Measurements from ENCODE around the gene SPPL2A. TPM values are rescaled to one million over a fixed set of nuclear protein-coding genes. Genes with fewer than 3 reads are reported as not detected.

SPPL2A gene
- polyA plus RNA-seq, 1 of the 3 experiments (the other 2 are of a cell fraction), result 21.6 TPM

DNA sequence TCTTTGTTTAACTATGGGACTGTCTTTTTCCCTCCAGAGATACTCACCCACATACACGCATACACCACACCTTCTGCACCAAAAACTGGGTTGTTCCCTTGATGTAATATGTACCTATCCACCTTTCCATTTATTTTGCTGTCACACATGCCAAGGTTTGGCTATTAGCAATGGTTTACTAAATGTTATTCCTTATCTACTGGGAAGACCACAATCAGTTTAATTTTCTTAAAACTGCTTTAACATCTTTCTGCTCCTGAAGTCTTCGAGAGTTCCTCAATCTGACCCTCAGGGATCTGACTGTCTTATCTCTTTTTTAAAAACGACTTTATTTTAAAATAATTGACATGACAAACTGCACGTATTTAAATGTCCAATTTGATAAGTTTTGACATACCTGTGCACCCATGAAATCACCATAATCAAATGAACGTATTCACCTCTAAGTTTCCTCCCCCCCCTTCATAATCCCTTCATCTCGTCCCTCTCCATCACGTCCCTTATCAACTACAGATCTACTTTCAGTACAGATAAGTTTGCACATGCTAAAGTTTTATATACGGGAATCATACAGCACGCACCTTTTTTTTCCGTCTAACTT, 78.1 kb downstream of the SPPL2A start:
- Histone ChIP-seq H4K20me1 (ENCODE audit: insufficient read depth) (peaks cover 24% of the 10 kb centered on the region; the same call in 1 of the 2 replicates), H3K4me3 (ENCODE audit: low read depth in 2 of 2, low read length in 1 of 2) (peak overlapping the region; percentile 72 to 90), H3K4me2 (peak overlapping the region; percentile 89), H3K9ac (peak overlapping the region; percentile 91), H2AFZ (ENCODE audit: low read depth) (peak overlapping the region; percentile 97), H3K27me3 (ENCODE audit: insufficient read depth) (no peaks in the 10 kb centered on the region), H3K79me2 (ENCODE audit: insufficient read depth) (peaks cover 40% of the 10 kb centered on the region), H3K36me3 (replicated peaks in 1 of 2; ENCODE audit: control insufficient read depth in 1 of 2, insufficient read depth in 2 of 2, low read length in 1 of 2) (peaks cover 0 to 13% of the 10 kb centered on the region in 2 experiments), H3K9me3 (no peaks in the 10 kb centered on the region), H3K27ac (ENCODE audit: low read depth in 2 of 2, low read length in 1 of 2) (peak overlapping the region; percentile 86 to 92), H3F3A (replicated peaks; ENCODE audit: insufficient read depth) (peaks cover 14% of the 10 kb centered on the region), H3K9me2 (no peaks in the 10 kb centered on the region), H3K4me1 (ENCODE audit: control insufficient read depth in 1 of 2, insufficient read depth in 2 of 2, low read depth in 1 of 2, low read length in 1 of 2) (peaks cover 6 to 15% of the 10 kb centered on the region in 2 experiments; a peak in 2 of 4 replicates)
- CTCF ChIA-PET, result interaction anchor here (3.6 kb wide), 1 partner anchor 189 kb away, joined by 10 read pairs; no protein-coding TSS in a partner anchor
- 61% methylated on average over 10 of the region's 10 CpGs for WGBS (ENCODE audit: low lambda C conversion rate)
- POLR2A ChIA-PET, result no interaction called here
- TF ChIP-seq TEAD4 (IDR thresholded peaks at IDR 0.05; ENCODE audit: borderline replicate concordance, insufficient read depth) (no peak), SMC3 (IDR thresholded peaks at IDR 0.05; ENCODE audit: low read depth, low read length) (no peak), FOXM1 (IDR thresholded peaks at IDR 0.05; ENCODE audit: low read depth) (no peak), CHD2 (IDR thresholded peaks at IDR 0.05; ENCODE audit: low read length, partially characterized antibody) (no peak), JUND (IDR thresholded peaks at IDR 0.05) (no peak)
- TF ChIP-seq, protein P1, sequence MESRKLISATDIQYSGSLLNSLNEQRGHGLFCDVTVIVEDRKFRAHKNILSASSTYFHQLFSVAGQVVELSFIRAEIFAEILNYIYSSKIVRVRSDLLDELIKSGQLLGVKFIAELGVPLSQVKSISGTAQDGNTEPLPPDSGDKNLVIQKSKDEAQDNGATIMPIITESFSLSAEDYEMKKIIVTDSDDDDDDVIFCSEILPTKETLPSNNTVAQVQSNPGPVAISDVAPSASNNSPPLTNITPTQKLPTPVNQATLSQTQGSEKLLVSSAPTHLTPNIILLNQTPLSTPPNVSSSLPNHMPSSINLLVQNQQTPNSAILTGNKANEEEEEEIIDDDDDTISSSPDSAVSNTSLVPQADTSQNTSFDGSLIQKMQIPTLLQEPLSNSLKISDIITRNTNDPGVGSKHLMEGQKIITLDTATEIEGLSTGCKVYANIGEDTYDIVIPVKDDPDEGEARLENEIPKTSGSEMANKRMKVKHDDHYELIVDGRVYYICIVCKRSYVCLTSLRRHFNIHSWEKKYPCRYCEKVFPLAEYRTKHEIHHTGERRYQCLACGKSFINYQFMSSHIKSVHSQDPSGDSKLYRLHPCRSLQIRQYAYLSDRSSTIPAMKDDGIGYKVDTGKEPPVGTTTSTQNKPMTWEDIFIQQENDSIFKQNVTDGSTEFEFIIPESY (IDR thresholded peaks at IDR 0.05; ENCODE audit: borderline replicate concordance, low read depth), result no peak
- TF ChIP-seq, protein P2, sequence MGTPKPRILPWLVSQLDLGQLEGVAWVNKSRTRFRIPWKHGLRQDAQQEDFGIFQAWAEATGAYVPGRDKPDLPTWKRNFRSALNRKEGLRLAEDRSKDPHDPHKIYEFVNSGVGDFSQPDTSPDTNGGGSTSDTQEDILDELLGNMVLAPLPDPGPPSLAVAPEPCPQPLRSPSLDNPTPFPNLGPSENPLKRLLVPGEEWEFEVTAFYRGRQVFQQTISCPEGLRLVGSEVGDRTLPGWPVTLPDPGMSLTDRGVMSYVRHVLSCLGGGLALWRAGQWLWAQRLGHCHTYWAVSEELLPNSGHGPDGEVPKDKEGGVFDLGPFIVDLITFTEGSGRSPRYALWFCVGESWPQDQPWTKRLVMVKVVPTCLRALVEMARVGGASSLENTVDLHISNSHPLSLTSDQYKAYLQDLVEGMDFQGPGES (IDR thresholded peaks at IDR 0.05; ENCODE audit: low read depth, low read length), result no peak
- TF ChIP-seq, protein P3, sequence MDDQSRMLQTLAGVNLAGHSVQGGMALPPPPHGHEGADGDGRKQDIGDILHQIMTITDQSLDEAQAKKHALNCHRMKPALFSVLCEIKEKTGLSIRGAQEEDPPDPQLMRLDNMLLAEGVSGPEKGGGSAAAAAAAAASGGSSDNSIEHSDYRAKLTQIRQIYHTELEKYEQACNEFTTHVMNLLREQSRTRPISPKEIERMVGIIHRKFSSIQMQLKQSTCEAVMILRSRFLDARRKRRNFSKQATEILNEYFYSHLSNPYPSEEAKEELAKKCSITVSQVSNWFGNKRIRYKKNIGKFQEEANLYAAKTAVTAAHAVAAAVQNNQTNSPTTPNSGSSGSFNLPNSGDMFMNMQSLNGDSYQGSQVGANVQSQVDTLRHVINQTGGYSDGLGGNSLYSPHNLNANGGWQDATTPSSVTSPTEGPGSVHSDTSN (IDR thresholded peaks at IDR 0.05), result no peak
- no peak for DNase-seq

DNA sequence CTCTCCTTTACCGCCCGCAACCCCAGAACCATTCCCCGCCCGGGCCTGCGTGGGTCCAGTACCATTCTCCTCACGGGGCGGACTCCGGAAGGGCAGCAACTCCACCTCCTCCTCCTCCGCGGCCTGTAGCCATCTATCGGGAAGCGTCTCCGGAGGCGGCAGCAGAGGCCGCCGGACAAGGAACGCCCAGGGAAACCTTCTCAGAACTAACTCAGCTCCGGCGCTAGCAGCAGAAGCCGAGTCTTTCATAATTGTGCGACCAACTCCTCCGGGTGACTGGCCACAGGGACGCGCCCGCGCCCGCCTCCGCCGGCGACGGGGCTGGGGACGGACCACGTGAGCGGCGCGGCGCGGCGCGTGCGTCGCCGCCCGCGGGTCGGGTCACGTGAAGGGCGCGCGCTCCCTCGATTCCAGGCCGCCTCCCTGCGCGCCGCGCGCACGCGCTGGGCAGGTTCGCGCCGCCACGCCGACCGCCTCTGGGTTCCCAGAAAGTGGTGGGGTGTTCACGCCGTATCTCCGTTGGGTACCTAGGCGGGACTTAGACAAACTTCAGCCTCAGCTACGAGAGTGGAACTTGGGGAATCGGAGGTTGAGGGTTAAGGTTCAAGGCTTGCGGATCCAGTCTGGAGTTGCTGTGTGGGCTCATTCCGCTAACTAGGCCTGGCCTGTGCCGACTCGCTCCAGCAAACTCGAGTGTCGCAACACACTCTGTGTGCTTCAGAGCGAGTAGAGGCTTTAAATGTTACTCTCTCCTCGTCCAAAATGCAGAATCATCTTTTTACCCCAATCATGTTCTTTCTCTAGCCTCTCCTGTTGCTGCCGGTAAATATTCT, 78.8 kb downstream of the SPPL2A start, which contains the start of gene TRPM7:
Gene TRPM7 (minus strand): TSS at position 329 of the 833 bp plus-strand sequence. CDS start 264 bp downstream, at position 65.
- Histone ChIP-seq H3K36me3 (replicated peaks in 1 of 2; ENCODE audit: control insufficient read depth in 1 of 2, insufficient read depth in 2 of 2, low read length in 1 of 2) (peaks cover 0 to 13% of the 10 kb centered on the region in 2 experiments), H3K9ac (peak within 1 kb of the TSS; percentile 91), H3K9me3 (no peaks in the 10 kb centered on the region), H4K20me1 (ENCODE audit: insufficient read depth) (peaks cover 24% of the 10 kb centered on the region; the same call in 1 of the 2 replicates), H3K27me3 (ENCODE audit: insufficient read depth) (no peaks in the 10 kb centered on the region), H2AFZ (ENCODE audit: low read depth) (peak within 1 kb of the TSS; percentile 97), H3K9me2 (no peaks in the 10 kb centered on the region), H3K4me3 (ENCODE audit: low read depth in 2 of 2, low read length in 1 of 2) (peak within 1 kb of the TSS; percentile 72 to 90), H3K27ac (ENCODE audit: low read depth in 2 of 2, low read length in 1 of 2) (peak within 1 kb of the TSS; percentile 86 to 92), H3F3A (replicated peaks; ENCODE audit: insufficient read depth) (peaks cover 10% of the 10 kb centered on the region), H3K4me1 (ENCODE audit: control insufficient read depth in 1 of 2, insufficient read depth in 2 of 2, low read depth in 1 of 2, low read length in 1 of 2) (peaks cover 6 to 15% of the 10 kb centered on the region in 2 experiments; a peak in 2 of 4 replicates), H3K4me2 (peak within 1 kb of the TSS; percentile 89), H3K79me2 (ENCODE audit: insufficient read depth) (peaks cover 47% of the 10 kb centered on the region)
- 4% methylated on average over 13 of the region's 80 CpGs for WGBS (ENCODE audit: low lambda C conversion rate)
- ChIA-PET CTCF (interaction anchor here (0.6 to 3.6 kb wide), 3 partner anchors 75 to 222 kb away, joined by 3 to 10 read pairs (median 3); no protein-coding TSS in a partner anchor), POLR2A (no interaction called here)
- DNase-seq, result peak; percentile 95
- TF ChIP-seq EP300 (IDR thresholded peaks at IDR 0.05; ENCODE audit: borderline replicate concordance in 1 of 2, low read depth in 1 of 2, low read length in 1 of 2), result no peak
- TF ChIP-seq, protein P4, sequence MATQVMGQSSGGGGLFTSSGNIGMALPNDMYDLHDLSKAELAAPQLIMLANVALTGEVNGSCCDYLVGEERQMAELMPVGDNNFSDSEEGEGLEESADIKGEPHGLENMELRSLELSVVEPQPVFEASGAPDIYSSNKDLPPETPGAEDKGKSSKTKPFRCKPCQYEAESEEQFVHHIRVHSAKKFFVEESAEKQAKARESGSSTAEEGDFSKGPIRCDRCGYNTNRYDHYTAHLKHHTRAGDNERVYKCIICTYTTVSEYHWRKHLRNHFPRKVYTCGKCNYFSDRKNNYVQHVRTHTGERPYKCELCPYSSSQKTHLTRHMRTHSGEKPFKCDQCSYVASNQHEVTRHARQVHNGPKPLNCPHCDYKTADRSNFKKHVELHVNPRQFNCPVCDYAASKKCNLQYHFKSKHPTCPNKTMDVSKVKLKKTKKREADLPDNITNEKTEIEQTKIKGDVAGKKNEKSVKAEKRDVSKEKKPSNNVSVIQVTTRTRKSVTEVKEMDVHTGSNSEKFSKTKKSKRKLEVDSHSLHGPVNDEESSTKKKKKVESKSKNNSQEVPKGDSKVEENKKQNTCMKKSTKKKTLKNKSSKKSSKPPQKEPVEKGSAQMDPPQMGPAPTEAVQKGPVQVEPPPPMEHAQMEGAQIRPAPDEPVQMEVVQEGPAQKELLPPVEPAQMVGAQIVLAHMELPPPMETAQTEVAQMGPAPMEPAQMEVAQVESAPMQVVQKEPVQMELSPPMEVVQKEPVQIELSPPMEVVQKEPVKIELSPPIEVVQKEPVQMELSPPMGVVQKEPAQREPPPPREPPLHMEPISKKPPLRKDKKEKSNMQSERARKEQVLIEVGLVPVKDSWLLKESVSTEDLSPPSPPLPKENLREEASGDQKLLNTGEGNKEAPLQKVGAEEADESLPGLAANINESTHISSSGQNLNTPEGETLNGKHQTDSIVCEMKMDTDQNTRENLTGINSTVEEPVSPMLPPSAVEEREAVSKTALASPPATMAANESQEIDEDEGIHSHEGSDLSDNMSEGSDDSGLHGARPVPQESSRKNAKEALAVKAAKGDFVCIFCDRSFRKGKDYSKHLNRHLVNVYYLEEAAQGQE (IDR thresholded peaks at IDR 0.05; ENCODE audit: low read depth, low read length), result no peak
- TF ChIP-seq ELF1 (IDR thresholded peaks at IDR 0.05), result peak; percentile 61; the same call in 1 of the 2 replicates
- peak; percentile 3; the same call in 1 of the 2 replicates for TF ChIP-seq RXRA (IDR thresholded peaks at IDR 0.05; ENCODE audit: borderline replicate concordance, low read depth)
- TF ChIP-seq EZH2phosphoT487 (IDR thresholded peaks at IDR 0.05; ENCODE audit: borderline replicate concordance, low read depth), result no peak
- TF ChIP-seq, protein P5, sequence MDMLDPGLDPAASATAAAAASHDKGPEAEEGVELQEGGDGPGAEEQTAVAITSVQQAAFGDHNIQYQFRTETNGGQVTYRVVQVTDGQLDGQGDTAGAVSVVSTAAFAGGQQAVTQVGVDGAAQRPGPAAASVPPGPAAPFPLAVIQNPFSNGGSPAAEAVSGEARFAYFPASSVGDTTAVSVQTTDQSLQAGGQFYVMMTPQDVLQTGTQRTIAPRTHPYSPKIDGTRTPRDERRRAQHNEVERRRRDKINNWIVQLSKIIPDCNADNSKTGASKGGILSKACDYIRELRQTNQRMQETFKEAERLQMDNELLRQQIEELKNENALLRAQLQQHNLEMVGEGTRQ (IDR thresholded peaks at IDR 0.05; ENCODE audit: borderline replicate concordance, low read depth, low read length), result peak; percentile 95
- TF ChIP-seq TAF1 (IDR thresholded peaks at IDR 0.05; ENCODE audit: borderline replicate concordance, low read depth, low read length), result peak; percentile 38; the same call in 1 of the 2 replicates

Data from SK-N-SH (cell line).